GM23338 (cell line): ENCODE results near the gene BCORL1.

Experiments
- CTCF ChIP-seq, 2 experiments: fragments of 200-600 bp in 1 of 2; sonication (generic) in 1 of 2; conservative IDR thresholded peaks; 2 replicates each; pipeline versions ENCODE4 v1.5.1 to v1.6.1; 2016 to 2017; ENCODE audit warnings: antibody characterized with exemption in 2 of 2, low read depth in 2 of 2, mild to moderate bottlenecking in 2 of 2, moderate library complexity in 1 of 2
- EZH2 ChIP-seq: fragments of 200-600 bp; sonication (generic); IDR thresholded peaks from one replicate; pipeline ENCODE4 v1.8.0; 2017; ENCODE audit warnings: antibody characterized with exemption, mild to moderate bottlenecking, low read depth; ENCODE audit not compliant: unreplicated experiment
- EZH2phosphoT487 ChIP-seq: fragments of 200-600 bp; sonication (generic); IDR thresholded peaks from one replicate; pipeline ENCODE4 v1.8.1; 2018; ENCODE audit warnings: antibody characterized with exemption; ENCODE audit not compliant: unreplicated experiment
- JUNB ChIP-seq: IDR thresholded peaks from one replicate; pipeline ENCODE4 v1.6.1; 2016; ENCODE audit warnings: antibody characterized with exemption; ENCODE audit not compliant: unreplicated experiment
- POLR2AphosphoS5 ChIP-seq: IDR thresholded peaks from 2 replicates; pipeline ENCODE4 v1.6.1; 2016; ENCODE audit warnings: antibody characterized with exemption, low read depth

- TF ChIP-seq CTCF (conservative IDR thresholded peaks at IDR 0.05; ENCODE audit: low read depth in 2 of 2) (no peak), EZH2 (no peak), POLR2AphosphoS5 (no peak), JUNB (no peak), EZH2phosphoT487 (no peak)
Observed at GRCh38 chrX:130024127-130024526, 41.7 kb downstream of the BCORL1 start.
